ENCODE results near the gene FCRLA. TPM values are rescaled to one million over a fixed set of nuclear protein-coding genes. Genes with fewer than 3 reads are reported as not detected.

The FCRLA gene
- polyA plus RNA-seq, 1 donor (not counting 4 experiments of a cell fraction or from before 2014, with no cell fraction given), result 2.0 TPM

DNA sequence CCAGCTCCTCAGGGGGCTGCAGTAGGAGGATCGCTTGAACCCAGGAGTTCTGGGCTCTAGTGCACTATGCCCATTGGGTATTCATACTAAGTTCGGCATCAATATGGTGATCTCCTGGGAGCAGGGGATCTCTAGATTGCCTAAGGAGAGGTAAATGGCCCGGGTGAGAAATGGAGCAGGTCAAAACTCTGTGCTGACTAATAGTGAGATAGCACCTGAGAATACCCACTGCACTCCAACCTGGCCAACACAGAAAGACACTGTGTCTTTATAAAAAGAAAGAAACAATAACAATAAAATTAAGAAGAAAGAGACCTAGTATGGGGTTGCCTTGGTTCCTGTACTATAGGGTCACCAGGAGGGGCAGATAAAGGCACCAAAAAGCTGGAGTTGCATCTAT, 28.8 kb downstream of the FCRLA start:
- FAIRE-seq (peak; percentile 32), DNase-seq (ENCODE audit: low read depth, low spot score) (no peak)
- Histone ChIP-seq H3K4me2 (ENCODE audit: control insufficient read depth, extremely low read depth, insufficient read depth, low read depth, low read length) (peak overlapping the region; percentile 57), H3K4me1 (ENCODE audit: control insufficient read depth, extremely low read depth, insufficient read depth, low read length) (peaks cover 51% of the 10 kb centered on the region), H3K4me3 (ENCODE audit: control insufficient read depth in 2 of 3, extremely low read depth in 1 of 3, insufficient read depth in 2 of 3, low read depth in 1 of 3, low read length in 3 of 3) (peak overlapping the region in 1 of 3 experiments; percentile 11), H3K9me1 (ENCODE audit: control insufficient read depth, extremely low read depth, insufficient read depth, low read length) (no peaks in the 10 kb centered on the region), H3K36me3 (ENCODE audit: control insufficient read depth in 2 of 2, extremely low read depth in 1 of 2, insufficient read depth in 2 of 2, low read length in 2 of 2) (no peaks in the 10 kb centered on the region), H3K79me2 (ENCODE audit: control insufficient read depth, insufficient read depth, low read length) (no peaks in the 10 kb centered on the region), H3K9ac (ENCODE audit: control insufficient read depth, extremely low read depth, insufficient read depth, low read length) (no peak overlapping the region), H2AFZ (ENCODE audit: control insufficient read depth, low read length) (no peak overlapping the region), H4K20me1 (ENCODE audit: control insufficient read depth, extremely low read depth, insufficient read depth, low read length) (no peaks in the 10 kb centered on the region), H3K27me3 (ENCODE audit: control insufficient read depth, extremely low read depth, insufficient read depth, low read length) (no peaks in the 10 kb centered on the region), H3K27ac (ENCODE audit: control insufficient read depth, insufficient read depth, low read length) (peak overlapping the region; percentile 72), H3K9me3 (ENCODE audit: control insufficient read depth, low read depth, low read length) (no peaks in the 10 kb centered on the region)
- dilution Hi-C loops (cut with MboI; ENCODE audit: extremely low pct_ligation_motif_present, low sequenced_read_pairs), result no loop called here
- TF ChIP-seq, protein P1, sequence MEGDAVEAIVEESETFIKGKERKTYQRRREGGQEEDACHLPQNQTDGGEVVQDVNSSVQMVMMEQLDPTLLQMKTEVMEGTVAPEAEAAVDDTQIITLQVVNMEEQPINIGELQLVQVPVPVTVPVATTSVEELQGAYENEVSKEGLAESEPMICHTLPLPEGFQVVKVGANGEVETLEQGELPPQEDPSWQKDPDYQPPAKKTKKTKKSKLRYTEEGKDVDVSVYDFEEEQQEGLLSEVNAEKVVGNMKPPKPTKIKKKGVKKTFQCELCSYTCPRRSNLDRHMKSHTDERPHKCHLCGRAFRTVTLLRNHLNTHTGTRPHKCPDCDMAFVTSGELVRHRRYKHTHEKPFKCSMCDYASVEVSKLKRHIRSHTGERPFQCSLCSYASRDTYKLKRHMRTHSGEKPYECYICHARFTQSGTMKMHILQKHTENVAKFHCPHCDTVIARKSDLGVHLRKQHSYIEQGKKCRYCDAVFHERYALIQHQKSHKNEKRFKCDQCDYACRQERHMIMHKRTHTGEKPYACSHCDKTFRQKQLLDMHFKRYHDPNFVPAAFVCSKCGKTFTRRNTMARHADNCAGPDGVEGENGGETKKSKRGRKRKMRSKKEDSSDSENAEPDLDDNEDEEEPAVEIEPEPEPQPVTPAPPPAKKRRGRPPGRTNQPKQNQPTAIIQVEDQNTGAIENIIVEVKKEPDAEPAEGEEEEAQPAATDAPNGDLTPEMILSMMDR (optimal IDR thresholded peaks at IDR 0.05 in 1 of 3, IDR thresholded peaks at IDR 0.05 in 1 of 3, conservative IDR thresholded peaks at IDR 0.05 in 1 of 3; ENCODE audit: extremely low read depth in 1 of 3, insufficient read depth in 2 of 3, low read length in 3 of 3), result no peak
- TF ChIP-seq EZH2 (IDR thresholded peaks at IDR 0.05; ENCODE audit: low read length), result no peak

DNA sequence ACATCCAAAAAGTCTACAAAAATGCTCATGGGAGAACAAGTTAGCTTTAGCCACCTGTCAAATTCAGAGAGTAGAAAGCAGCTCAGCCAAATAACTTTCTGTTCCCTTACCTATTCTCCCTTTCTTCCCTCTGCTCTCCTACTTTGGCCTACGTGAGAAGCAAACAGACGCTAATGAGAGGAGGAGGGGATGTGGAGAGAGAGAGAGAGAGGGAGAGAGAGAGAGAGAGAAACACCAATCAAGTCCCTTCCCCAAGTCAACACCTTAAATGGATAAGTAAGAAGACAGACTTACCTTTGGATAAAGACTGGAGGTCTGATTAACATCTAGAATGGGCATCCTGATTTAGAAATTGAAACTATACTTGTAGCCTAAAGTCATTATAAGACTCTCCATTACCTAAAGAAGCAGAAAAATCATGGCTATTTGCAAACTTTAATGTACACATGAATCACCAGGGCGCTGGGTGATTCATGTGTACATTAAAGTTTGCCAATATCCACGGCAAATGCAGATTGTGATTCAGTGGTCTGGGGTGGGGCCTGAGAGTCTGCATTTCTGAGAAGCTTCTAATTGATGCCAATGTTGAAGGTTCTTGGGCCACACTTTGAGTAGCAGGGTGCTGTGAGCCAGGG, 29.4 kb downstream of the FCRLA start:
- no peaks in the 10 kb centered on the region for H3K79me2 ChIP-seq (ENCODE audit: control insufficient read depth, insufficient read depth, low read length)
- no peaks in the 10 kb centered on the region for H3K27me3 ChIP-seq (ENCODE audit: control insufficient read depth, extremely low read depth, insufficient read depth, low read length)
- H3K4me2 ChIP-seq (ENCODE audit: control insufficient read depth, extremely low read depth, insufficient read depth, low read depth, low read length), result peak overlapping the region; percentile 57
- H3K36me3 ChIP-seq (ENCODE audit: control insufficient read depth in 2 of 2, extremely low read depth in 1 of 2, insufficient read depth in 2 of 2, low read length in 2 of 2), result no peaks in the 10 kb centered on the region
- peak overlapping the region; percentile 33 for H3K9ac ChIP-seq (ENCODE audit: control insufficient read depth, extremely low read depth, insufficient read depth, low read length)
- TF ChIP-seq EZH2 (IDR thresholded peaks at IDR 0.05; ENCODE audit: low read length), result no peak
- no peaks in the 10 kb centered on the region for H3K9me3 ChIP-seq (ENCODE audit: control insufficient read depth, low read depth, low read length)
- H3K4me3 ChIP-seq (ENCODE audit: control insufficient read depth in 2 of 3, extremely low read depth in 1 of 3, insufficient read depth in 2 of 3, low read depth in 1 of 3, low read length in 3 of 3), result peak overlapping the region in 2 of 3 experiments; percentile 1 to 11
- DNase-seq (ENCODE audit: low read depth, low spot score) (no peak), FAIRE-seq (no peak)
- H3K27ac ChIP-seq (ENCODE audit: control insufficient read depth, insufficient read depth, low read length), result peak overlapping the region; percentile 72
- peak overlapping the region; percentile 8 for H2AFZ ChIP-seq (ENCODE audit: control insufficient read depth, low read length)
- no peaks in the 10 kb centered on the region for H4K20me1 ChIP-seq (ENCODE audit: control insufficient read depth, extremely low read depth, insufficient read depth, low read length)
- no peaks in the 10 kb centered on the region for H3K9me1 ChIP-seq (ENCODE audit: control insufficient read depth, extremely low read depth, insufficient read depth, low read length)
- H3K4me1 ChIP-seq (ENCODE audit: control insufficient read depth, extremely low read depth, insufficient read depth, low read length), result peaks cover 44% of the 10 kb centered on the region
- dilution Hi-C loops (cut with MboI; ENCODE audit: extremely low pct_ligation_motif_present, low sequenced_read_pairs), result no loop called here

DNA sequence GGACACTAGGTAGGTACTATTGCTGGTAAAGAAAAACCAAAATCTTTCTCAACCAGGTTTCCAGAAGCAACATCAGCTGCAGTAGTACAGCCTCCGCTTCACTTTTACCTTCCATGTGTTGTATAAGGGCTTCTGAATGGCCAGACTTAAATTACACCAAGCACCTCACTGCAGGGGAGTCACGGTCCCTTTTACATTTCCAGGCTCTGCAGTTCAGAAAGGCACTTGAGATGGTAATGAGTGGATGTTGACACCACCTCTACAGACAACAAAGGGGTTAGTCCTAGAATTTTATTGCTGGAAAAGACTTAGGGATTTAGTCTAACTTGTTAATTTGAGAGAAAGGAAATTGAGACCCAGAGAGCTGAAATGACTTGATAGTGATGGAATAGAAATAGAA, 30.6 kb downstream of the FCRLA start:
- H3K27ac ChIP-seq (ENCODE audit: control insufficient read depth, insufficient read depth, low read length), result no peak overlapping the region
- H3K9me3 ChIP-seq (ENCODE audit: control insufficient read depth, low read depth, low read length), result no peaks in the 10 kb centered on the region
- no peaks in the 10 kb centered on the region for H3K27me3 ChIP-seq (ENCODE audit: control insufficient read depth, extremely low read depth, insufficient read depth, low read length)
- FAIRE-seq (no peak), DNase-seq (ENCODE audit: low read depth, low spot score) (no peak)
- H3K4me1 ChIP-seq (ENCODE audit: control insufficient read depth, extremely low read depth, insufficient read depth, low read length), result peaks cover 36% of the 10 kb centered on the region
- H3K4me2 ChIP-seq (ENCODE audit: control insufficient read depth, extremely low read depth, insufficient read depth, low read depth, low read length), result no peak overlapping the region
- no peak for TF ChIP-seq EZH2 (IDR thresholded peaks at IDR 0.05; ENCODE audit: low read length)
- TF ChIP-seq, protein P1 (optimal IDR thresholded peaks at IDR 0.05 in 1 of 3, IDR thresholded peaks at IDR 0.05 in 1 of 3, conservative IDR thresholded peaks at IDR 0.05 in 1 of 3; ENCODE audit: extremely low read depth in 1 of 3, insufficient read depth in 2 of 3, low read length in 3 of 3), result no peak
- H3K36me3 ChIP-seq (ENCODE audit: control insufficient read depth in 2 of 2, extremely low read depth in 1 of 2, insufficient read depth in 2 of 2, low read length in 2 of 2), result no peaks in the 10 kb centered on the region
- no peak overlapping the region for H3K4me3 ChIP-seq (ENCODE audit: control insufficient read depth in 2 of 3, extremely low read depth in 1 of 3, insufficient read depth in 2 of 3, low read depth in 1 of 3, low read length in 3 of 3)
- H4K20me1 ChIP-seq (ENCODE audit: control insufficient read depth, extremely low read depth, insufficient read depth, low read length), result no peaks in the 10 kb centered on the region
- no peaks in the 10 kb centered on the region for H3K79me2 ChIP-seq (ENCODE audit: control insufficient read depth, insufficient read depth, low read length)
- no peak overlapping the region for H3K9ac ChIP-seq (ENCODE audit: control insufficient read depth, extremely low read depth, insufficient read depth, low read length)
- no peak overlapping the region for H2AFZ ChIP-seq (ENCODE audit: control insufficient read depth, low read length)
- no peaks in the 10 kb centered on the region for H3K9me1 ChIP-seq (ENCODE audit: control insufficient read depth, extremely low read depth, insufficient read depth, low read length)
- dilution Hi-C loops (cut with MboI; ENCODE audit: extremely low pct_ligation_motif_present, low sequenced_read_pairs), result no loop called here
